DMS 273 (cell line): ENCODE measurements around the gene SNED1.

ENCODE experiments used
- DNase-seq: peaks from one replicate; lab custom pipeline; 2025; ENCODE audit not compliant: unreplicated experiment; lab: John Stamatoyannopoulos, UW

SNED1 gene

DNA sequence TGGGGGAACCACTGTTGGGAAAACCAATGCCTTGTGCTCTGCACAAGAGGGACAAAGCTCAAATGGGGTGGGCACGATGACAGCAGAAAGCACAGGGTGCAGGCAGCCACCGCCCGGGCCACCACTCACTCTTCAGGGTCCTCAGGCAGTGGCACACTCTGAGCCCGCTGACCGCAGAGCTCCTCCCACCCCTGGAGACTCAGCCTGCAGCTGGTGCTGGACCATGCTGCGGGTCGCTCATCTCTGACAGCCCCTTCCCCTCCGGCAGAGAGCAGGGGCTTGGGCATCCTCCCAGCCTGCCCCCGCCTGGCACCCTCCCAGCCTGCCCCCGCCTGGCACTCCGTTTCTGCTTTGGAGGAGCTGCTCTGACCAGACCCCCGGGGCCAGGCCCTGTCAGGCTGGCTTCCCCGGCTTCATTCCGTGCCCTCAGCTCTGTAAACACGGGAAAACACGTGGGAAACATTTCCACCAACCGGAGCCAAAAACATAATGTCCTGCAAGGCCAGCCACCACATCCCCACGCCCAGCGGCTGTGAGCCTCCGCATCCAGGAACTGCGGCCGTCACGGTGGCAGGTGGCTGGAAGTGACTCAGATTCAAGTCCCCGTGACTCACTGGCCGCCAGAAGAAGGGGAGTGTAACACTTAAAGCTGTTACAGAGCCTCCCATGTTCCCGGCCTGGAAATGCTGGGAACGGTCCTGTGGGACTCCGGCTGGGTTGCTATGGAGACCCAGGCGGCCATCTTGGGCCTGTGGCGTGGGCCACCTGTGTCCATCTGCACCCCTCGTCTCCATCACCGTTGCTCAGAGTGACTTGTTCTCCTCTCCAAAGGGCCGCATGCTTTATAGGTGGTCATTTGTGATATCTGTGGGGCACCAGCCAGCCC is 6.8 kb upstream of the SNED1 start:
- peak; percentile 87 for DNase-seq

- DNase-seq: no peak
These were observed 5.7 kb upstream of the SNED1 start for GRCh38 chr2:240992572-240993291.

- DNase-seq: no peak
These were observed 4.8 kb upstream of the SNED1 start for GRCh38 chr2:240993446-240994170.

DNA sequence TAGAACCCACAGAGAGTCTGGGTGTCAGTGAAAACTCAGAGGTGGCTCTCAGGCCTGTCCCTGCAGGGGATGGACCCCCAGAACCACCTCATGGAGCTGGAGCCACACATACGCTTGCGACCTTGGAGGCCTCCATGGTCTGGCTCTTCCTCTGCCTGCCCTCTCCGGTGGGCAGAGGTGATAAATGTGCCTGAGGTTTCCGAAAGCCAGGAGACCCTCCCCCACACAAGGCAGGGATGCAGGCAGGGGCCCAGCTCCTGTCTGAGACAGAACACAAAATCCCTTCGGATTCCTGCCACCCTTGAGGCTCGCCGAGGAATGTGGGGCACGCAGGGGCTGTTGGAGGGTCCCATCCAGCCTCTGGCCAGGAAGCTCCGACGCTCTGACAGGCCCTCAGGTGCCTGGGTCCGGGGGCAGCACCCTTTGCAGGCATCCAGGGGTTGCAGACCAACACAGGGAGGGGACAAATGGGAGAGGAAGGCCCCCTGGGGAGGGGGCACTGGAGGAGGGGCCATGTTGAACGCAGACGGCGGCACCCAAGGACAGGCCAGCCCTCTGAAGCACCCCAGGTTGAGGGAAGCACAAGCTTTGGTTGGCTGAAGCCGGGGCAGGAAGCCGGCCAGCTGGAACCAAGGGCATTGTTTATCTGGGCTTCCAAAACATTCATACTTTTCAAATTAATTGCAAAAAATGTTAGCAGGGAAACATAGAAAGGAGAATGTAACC is 4.1 kb upstream of the SNED1 start:
- DNase-seq: no peak

DNA sequence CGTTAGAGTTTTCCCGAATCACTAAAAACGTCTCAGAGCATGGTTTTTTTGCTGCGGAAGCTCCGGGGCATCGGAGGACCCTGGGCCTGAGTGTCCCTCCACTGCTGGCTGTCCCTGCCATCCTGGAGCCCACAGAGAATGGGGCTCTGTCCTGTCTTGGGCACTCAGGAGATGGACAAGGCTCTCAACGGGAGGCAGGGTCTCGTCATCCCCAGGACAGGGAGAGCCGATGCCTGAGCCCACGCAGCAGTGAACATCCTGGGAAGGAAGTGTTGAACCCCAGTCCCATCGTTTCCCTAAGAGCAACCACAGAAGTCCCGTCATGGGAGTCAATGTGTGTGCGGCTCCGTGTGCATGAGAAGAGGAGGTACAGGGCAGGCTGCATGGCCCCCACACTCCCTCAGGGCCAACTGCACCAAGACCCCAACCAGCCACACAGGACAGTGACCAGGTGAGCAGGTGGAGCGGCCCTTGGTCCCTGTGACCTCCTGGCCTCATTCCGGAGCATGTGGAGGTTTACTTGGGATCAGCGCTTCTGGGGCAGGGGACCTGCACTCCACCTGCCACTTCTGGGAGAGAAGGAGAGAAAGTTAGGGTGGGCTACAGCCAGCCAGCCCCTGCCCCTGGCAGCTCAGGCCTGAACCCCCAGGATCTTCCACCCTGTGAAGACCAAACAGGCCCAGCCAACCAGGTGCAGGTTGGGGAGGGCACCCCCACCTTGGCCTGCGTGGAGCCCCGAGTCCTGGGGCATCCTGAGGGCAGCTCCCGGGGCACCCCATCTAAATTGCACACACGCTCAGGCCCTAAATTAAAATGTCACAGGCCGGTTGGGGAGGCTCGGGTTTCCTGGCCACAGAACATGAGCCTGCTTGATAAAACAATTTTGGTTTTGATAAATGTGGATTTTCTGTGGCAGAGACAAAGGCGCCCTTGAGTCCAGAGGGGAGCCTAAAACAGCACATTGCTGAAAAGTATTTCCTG is 3.1 kb upstream of the SNED1 start:
- DNase-seq: no peak

DNA sequence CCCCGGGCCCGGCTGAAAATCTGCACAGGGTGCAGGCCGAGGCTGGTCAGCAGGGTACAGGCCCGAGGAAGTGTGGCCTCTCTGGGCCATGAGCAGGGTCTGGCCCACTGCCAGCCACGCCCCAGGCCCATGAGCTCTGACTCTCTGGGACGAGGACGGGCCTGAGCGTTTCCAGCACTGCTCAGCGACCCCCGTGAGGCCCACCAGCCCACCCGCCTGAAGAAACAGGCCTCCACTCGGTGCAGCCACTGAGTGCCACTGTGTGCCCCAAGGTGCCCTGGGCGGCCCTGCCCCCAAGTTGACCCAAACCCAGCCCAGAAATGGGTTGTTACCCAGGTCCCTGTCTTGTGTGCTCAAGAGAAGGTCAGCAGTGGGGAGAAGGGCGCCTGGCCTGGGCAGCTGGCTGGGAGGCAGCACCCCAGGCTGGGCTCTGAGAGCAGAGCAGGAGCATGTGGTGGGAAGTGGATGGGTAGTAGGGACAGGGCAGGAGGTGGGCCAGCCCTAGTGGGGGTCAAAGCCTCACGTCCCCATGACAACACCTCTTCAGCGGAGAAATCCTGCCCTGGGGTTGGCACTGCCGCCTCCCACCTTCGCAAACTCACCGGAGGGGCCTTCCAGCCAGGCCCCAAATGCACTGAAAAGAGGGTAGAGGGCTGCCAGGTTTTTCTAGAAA is 2.1 kb upstream of the SNED1 start:
- no peak for DNase-seq

DNA sequence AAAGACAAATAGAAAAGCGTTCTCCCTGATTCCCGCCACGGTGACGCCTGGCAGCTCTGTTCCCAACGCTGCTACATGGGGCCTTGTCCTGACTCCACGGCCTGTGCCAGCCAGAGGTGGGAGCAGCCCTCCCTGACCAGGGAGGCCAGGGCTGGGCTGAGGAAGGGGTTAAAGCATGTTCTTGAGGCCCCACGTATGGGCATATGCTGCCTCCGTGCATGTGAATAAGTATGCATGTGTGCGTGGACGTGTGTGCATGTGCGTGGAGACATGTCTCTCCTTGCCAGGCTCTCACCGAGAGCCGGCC is 1.6 kb upstream of the SNED1 start:
- DNase-seq: no peak

- no peak for DNase-seq
These were observed 1.1 kb upstream of the SNED1 start for GRCh38 chr2:240997141-240997855.

DNA sequence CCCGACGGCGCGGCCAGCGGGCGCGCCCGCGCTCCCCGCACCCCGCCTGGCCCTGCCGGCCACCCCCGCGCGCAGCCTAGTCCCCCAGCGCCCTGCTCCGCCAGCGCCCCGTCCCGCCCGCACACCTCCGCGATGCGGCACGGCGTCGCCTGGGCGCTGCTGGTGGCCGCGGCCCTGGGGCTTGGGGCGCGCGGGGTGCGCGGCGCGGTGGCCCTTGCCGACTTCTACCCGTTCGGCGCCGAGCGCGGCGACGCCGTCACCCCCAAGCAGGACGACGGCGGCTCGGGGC is 232 bp downstream of the SNED1 start:
- peak; percentile 56 for DNase-seq

GRCh38 chr2:240998995-240999791 is 775 bp downstream of the SNED1 start:
- no peak for DNase-seq

- DNase-seq: no peak
These were observed 1.6 kb downstream of the SNED1 start for GRCh38 chr2:240999873-241000541.

- DNase-seq: no peak
These were observed 2.5 kb downstream of the SNED1 start for GRCh38 chr2:241000831-241001321.

DNA sequence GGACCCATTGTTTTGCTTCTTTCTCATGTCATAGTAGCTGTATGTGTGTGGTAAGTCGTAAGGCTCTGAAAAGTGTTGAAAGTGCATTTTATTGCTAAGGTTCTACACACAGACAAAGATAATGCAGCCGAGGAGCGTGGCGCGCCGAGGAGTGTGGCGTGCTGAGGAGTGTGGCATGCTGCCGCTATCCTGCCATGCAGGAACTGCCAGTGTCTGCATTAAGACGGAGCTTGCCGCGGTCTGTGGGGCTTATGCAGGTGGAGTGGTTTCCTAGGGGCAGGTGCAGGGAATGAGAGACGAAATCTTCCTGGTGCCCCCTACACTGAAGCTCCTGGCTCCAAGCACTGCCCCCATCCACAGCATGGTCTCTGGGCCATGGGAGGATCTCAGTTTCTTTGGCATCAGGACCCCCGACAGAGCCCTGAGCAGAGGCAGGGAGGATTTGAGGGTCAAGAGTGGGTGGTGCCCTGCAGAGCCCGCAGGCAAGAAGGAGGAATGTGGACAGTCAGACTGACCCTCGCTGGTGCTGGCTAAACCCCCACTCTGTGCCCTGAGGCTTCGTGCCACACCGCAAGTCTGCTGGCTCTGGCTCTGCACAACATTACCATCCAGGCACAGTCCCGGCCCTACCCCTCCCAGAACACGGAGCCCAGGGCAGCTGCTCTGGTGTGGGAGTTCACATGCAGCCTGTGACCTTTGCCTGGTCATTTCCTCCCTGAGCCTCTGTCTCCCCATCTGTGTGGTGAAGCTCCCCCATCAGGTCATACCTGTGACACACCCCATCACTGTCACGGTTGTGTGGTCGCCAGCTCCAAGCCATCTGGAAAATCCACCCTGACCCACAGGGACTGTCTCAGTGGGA is 3.2 kb downstream of the SNED1 start:
- DNase-seq: no peak

GRCh38 chr2:241002275-241003046 is 4.0 kb downstream of the SNED1 start:
- DNase-seq: no peak

- no peak for DNase-seq
These were observed 4.6 kb downstream of the SNED1 start for GRCh38 chr2:241003047-241003360.

DNA sequence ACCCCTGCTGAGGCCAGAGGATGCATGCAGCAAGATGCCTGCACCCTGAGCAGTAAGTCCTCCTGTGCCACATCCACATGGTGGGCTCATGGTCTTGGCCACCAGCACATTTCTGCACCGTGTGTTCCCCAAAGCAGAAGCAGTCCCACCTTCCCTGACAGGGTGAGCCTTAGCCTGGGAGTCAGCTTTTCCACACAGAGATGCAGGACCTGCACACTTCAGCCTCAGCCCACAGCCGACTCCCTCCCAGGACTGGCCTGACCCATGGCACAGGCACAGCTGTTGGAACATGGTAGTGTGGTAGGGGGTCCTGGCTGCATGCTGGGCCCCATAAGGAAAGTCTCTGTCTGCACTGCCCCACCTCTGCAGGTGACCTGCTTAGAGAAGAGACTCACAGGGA is 5.0 kb downstream of the SNED1 start:
- no peak for DNase-seq
